DMS79 (cell line): Measurements from ENCODE around the gene ATF4.

ENCODE experiments used
- DNase-seq: peaks from one replicate; lab custom pipeline; 2025; lab: John Stamatoyannopoulos, UW

Gene ATF4

DNA sequence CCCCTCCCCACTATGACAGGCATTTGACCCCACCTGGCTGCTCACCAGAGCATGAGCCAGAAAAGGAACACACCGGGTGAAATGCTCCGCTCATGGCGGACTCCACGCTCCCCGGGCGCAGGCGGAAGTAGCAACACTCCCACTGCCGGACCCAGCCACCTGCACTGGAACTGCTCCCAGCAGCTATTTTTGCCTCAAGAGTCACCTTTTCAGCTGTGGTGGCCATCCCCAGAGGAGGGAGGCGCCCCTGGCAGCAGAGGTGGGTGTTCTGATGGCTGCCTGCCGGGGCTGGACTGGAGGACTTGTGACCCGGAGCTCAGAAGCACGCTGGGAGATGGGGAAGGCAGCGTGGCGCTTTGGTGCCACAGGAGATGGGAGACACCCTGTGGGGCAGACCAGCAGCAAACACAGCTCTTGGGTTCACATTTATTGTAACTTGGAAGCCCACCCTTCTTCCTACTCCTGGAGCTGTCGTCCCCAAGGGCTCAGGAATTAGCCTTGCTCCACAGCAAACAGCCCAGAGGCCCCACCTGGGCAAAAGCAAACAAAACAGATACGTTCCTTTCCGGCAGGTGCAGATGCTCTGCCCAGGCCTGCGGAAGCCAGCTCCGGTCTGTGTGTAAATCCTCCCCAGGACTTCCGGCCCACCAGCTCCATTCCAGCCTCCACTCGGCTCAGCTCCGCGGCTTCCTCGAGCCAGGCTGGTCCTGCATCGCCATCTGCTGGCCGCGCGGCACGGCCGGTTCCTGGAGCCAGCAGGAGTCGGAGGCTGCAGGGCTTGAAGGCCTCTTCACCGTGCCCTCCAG is 8.5 kb downstream of the ATF4 start:
- peak; percentile 77 for DNase-seq

DNA sequence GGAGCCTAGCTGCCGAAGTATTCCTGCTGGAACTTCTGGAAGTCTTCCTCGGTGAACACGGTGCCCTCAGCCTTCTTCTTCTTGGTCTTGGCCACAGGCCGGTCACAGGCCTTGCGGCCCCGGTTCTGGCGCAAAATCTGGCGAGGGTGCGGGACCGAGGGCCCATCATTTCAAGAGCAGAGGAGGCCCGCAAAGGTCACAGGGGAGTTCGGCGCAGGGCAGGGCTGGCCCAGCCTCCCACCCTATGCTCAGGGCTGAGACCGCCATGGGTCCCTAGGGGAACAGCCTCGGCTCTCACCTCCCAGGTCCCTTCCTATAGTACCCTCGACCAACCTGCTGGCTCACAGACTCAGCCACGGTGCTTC is 9.1 kb downstream of the ATF4 start:
- no peak for DNase-seq

DNA sequence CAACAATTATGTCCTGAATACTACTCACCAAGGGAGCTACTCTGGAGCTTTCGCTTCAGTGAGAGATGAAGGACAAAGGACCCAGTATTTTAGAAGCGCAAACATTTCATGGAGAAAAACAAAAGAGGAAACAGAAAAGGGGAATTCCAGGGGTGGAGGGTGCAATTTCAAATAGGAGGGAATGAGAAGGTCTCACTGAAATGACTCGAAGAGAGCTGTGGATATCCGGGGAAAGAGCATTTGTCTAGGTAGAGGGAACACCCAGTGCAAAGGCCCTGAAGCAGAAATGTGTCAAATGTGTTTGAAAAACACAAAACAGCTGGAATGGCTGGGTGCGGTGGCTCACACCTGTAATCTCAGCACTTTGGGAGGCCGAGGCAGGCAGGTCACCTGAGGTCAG is 9.8 kb downstream of the ATF4 start:
- DNase-seq, result no peak

DNA sequence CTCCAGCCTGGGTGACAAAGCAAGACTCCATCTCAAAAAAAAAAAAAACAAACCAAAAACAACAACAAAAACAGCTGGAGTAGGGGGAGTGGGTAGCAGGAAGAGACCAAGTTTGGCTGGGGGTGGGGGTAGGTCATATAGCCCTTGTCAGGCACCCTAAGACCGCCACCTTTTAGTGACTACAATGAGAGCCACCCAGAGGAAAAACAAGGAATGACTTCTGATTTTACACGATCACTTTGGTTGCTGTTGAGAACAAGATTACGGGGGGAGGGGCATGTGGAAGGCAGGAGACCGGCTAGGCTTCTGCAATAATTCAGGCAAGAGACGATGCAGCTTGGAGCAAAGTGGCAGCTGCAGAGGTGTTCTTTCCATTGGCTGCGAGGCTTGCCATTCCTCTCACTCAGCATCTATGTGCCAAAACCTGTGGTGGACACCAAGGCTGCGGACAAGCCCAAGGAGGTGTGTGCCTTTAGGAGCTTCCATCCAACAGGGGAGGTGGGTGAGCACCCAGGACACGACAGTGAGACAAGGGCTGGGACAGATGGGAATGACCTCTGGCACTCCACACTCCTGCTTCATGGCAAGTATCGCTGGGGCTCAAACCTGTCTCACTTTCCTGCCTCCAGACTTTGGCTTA is 10.4 kb downstream of the ATF4 start:
- no peak for DNase-seq

DNA sequence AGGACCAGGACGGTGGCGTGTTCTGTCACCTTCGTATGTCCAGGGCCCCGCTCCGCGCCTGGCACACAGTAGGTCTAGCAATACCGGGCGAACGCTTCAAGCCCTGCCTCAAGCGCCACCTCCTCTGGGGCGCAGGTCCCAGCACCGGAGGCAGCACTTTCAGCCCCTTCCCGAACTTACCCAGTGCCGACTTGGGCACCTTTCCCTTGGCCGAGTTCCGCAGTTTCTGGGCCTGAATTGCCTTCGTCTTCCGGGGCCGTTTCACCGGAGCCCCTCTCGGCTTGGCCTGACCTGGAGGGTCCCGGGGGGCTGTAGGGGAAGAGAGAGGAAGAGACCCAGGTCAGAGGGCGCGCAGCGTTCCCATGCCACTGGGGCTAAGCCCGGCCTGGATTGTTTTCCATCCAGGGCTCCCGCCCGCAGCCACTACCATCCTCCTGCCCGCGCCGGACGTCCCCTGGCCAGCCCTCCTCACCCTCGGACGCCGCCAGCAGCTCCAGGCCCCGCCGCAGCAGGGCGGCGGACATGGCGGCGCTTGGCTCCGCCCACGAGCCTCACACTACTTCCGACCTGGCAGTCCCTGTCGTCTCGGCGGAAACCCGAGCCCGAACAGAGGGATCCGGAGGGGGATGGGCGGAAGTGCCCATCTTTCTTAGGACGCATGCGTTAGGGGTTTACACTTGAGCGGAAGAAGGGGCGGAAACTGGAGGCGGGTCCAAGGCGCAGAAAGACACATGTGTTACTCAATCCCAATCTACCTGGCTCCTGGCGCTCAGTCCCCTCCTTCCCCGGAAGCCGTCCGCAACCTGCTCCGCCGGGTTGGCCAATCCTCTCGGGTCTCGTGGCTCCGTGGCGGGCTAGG is 12.1 kb downstream of the ATF4 start, which contains the start of gene RPS19BP1:
TSS of gene RPS19BP1 (minus strand) at position 534 of the 859 bp plus-strand sequence. CDS start at position 524, 10 bp downstream.
- DNase-seq, result peak; percentile 95

DNA sequence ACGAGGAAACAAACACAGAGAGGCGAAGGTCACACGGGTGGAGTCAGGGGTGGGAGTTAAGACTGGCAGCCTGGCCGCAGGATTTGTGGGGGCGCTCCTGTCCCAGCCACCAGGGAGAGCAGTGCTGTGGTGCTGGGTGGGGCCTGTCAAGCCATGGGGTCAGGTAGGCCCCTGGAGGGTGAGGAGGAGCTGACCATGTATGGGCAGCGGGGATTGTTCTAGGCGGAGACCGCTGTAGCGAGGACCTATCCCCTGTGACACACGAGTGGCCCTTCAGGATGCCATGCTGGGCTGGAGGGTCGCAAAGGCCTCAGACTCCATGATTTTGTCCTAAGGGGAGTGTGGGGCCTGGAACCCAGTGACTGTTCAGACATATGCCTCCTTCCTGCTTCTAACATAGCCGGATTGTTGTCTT is 13.7 kb downstream of the ATF4 start:
- no peak for DNase-seq

DNA sequence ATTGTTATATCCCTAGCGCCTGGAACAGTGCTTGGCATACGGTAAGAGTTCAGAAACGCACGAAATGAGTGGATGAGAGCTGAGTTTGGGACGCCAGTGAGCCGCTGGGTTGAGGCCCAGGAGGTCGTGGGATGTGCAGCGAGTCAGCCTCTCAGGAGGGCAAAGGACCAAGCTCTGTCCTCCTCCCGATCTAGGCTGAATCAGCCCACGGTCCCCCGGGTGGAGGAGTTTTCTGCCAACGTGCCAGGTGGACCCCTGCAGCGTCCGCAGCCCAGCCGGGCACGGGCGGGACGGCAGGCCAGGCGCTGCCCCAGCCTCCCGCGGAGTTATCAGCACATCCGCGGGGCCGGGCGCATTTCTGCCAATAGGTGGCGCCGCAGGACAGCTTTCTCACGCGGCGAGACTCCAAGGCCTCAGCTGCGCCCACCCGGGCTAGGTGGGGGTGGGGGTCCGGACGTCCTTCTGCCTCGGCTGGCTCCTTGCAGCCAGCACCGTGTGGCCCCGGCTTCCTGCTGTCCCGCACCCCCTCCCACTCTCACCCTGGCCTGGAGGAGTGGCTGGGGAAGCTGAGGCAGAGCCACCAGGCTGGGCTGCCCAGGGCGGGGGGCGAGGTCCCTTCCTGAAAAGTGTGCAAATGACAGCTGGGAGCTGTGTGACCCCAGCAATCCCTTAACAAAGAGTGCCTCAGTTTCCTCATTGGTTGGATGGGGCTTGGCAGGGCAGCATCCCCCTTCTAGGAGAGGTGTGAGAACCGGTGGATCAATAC is 14.4 kb downstream of the ATF4 start:
- peak; percentile 12 for DNase-seq

DNA sequence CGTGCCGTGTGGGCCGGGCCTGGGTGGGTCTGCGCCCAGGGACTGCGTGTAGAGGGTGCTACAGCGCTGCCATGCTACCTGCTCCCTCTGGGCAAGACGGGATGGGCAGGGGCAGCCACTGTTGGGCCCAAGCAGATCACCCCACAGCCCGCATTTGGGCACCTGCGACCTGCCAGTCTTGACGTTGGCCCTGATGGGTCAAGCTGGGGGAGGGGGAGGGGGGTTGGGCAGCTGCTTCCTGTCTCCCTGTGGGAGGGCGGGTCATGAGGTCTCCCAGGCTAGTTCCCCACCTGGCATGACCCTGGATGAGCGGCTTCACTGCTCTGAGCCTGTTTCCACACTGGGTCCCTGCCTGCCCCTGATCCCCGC is 15.0 kb downstream of the ATF4 start:
- DNase-seq, result no peak

DNA sequence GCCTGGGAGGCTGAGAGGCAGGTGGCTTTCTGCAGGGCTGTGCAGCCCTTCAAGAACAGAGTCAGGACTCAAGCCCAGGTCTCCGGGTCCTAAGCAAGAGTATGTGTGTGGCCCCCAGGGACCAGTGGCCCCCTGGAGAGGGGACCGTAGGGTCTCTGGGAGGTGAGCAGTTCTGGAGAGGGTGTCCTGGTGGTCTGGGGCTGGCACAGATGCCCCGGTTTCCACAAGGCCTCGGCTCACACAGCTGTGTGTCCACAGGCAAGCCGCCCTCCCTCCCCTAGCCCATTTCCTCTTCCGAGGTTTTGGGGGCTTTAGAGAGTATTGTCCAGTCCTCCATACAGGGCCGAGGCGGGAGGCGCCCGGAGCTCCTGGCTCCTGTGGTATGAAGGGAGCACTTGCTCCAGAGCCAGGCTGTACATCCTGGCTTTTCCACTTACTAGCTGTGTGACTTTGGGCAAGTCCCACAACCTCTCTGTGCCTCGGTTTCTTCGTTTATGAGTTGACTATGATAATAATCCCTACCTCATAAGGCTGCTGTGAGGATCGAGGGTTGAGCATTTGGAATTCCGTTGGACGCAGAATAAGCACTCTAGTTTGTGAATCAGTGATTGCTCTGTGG is 15.6 kb downstream of the ATF4 start:
- no peak for DNase-seq

DNA sequence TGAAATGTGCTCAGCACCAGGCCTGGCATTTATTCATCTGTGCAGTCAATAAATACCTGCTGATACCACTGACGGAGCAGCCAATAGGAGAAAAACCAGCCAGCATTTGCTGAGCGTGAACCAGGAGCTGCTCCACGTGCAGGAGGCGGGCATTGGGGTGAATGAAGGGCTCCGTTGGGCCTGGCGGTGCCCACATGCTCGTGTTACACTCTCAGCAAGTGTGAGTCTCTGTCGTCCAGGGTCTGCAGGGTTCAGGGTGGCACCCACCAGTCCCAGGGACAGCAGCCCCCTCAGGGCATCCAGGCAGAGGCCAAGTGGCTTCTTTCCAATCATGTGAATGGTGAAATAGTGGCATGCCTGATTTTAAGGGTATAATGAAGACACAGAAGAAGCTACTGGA is 16.3 kb downstream of the ATF4 start:
- DNase-seq, result no peak

DNA sequence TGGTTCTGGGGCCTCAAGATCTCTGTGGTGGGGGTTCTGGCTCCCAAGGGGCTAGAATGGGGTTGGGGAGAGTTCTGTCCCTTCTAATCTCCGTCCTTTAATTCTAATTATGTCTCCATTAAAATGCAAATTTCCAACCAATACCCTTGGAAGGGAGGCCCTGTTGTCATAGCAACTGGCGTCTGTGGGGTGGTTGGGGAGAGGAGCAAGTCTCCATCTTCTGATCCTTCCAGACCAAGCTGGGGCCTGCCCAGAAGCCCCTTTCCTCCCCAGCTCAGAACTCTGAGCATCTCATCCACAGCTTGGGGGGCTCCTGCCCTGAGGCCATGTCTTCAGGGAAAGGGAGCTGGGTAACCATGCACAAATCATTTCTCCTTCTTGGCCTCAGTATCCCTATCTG is 17.6 kb downstream of the ATF4 start:
- no peak for DNase-seq

DNA sequence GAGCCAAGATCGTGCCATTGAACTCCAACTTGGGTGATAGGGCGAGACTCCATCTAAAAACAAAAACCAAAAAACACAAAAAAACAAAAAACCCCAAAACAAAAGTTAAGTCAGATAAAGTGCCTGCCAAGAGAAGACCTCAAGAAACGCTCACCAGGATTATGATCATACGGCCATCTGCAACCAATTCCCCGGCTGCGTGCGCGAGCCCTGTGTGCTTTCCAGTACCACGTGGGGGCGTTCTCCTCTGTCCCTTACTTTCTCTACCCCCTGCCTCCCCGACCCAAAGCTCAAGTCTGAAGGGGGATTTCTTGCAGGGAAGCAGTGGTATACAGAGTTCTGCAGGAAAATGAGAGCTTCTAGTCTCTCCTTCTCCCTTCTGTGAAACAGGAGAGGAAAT is 22.7 kb downstream of the ATF4 start:
- DNase-seq, result no peak

DNA sequence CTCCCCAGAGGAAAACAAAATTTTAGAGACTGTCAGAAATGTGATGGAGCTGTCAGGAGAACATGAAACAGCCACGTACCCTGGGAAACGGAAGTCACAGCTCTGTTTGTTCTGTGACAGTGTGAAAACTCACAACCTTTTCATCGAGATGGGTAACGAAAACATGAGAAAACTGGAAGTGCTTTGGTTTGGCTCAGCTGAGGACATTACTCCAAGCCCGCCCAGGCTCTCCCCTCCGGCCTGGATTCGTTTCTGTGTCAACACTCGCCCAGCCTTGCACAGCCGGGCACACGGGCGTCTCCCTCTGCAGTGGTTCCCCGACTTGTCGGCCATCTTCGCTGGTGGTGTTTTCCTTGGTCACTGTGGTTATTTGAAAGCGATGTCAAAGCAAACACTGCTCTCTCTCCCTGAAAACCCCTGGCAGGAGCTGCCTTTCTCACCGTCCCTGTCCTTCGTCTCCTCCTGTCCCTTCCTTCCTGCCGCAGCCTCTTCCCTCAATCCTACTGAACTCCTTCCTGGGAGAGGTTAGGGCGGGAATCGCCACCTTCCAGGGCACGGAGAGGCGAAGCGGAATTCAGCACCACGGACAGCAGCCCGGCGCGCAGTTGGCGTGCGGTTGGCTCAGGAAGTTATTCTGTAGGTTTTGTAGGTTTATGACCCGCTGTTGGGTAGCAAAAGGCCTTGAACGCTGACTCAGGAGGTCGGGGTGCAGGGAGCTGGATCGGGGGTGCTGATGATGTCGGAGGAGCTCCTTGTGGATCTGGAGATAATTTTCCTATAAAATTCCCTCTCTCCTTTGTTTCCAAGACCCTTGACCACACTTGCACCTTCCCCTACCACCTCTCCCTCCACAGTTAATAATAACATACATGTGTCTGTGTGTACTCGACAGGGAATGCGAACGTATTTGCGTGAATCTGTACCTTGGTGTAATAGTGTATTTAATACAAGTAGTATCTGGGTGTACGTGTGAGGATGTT is 25.3 kb downstream of the ATF4 start:
- no peak for DNase-seq

DNA sequence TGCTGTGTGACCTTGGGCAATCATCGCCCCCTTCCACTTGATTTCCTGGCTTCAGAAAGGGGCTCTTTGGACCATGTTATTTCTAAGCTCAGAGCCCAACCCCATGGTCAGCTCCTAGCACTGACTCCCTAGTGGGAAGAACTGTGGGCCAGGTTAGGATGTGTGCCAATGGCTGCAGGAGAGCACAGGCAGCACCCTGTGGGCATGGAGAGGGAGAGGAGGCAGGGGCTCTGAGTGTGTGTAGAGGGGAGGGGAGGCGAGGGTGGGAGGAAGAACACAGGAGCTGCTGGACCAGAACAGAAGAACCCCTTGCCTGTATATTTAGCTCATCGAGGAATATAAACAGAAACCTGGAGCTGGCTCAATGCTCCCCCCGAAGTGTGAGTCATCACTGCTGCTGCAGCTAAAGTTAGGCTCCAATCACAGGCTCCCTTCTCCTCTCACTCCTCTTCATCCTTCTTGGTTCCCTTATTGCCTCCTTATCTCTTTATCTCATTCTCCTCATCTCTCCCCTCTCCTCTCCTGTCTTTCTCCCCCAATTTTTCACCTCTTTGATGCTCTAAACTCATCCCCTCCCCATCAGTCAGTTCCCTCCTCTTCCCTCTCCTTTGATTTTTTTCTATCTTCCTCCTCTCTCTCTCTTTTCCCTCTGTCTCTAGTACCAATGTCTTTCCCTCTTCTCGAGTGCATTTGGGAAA is 26.7 kb downstream of the ATF4 start:
- no peak for DNase-seq

DNA sequence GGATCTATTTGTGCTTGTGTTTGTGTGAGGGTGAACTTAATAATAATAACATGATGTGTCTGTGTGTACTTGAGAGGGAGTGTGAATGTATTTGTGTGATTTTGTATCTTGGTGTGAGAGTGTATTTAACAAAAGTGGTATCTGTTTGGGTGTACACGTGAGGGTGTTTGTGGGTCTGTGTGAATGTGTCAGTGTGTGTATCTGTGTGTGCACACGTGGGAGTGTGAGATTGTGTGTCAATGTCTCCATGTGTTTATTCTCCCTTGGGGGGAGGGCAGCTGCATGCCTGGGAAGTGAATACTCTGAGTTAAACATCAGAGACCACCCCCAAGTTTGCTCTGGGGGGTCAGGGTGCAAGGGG is 27.2 kb downstream of the ATF4 start:
- no peak for DNase-seq

DNA sequence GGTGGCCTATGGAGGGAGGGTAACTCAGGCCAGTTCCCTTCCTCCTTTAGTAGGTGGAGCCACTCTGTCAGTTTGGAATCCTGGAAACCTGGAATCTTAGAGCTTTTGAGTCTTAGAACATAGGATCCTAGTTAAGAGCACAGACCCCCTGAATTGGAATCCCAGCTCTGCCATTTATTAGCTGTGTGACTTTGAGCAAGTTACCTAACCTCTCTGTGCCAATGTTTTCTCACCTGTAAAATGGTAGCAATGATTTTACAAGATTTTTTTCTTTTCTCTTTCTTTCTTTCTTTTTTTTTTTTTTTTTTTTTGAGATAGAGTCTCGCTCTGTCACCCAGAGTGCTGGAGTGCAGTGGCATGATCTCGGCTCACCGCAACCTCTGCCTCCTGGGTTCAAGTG is 33.1 kb downstream of the ATF4 start:
- no peak for DNase-seq

DNA sequence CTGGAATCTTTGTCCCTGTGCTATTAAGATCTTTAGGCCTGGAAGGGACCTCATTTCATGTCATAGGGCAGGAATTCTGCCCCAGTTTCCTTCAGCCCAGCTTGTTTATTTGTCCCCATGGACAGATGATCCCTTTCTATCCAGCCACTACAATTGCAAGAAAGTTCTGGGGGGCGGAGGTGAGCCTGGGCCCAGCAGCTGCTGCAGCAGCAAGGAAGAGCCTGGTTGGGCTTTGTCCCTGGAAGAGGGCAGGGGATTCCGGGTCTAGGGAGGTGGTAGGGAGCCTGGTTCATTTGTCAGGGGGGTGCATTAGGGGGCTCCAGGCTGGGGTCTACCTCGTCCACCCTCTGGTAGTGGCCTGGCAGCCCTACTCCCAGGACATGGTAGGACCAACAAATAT is 33.8 kb downstream of the ATF4 start:
- DNase-seq, result no peak

DNA sequence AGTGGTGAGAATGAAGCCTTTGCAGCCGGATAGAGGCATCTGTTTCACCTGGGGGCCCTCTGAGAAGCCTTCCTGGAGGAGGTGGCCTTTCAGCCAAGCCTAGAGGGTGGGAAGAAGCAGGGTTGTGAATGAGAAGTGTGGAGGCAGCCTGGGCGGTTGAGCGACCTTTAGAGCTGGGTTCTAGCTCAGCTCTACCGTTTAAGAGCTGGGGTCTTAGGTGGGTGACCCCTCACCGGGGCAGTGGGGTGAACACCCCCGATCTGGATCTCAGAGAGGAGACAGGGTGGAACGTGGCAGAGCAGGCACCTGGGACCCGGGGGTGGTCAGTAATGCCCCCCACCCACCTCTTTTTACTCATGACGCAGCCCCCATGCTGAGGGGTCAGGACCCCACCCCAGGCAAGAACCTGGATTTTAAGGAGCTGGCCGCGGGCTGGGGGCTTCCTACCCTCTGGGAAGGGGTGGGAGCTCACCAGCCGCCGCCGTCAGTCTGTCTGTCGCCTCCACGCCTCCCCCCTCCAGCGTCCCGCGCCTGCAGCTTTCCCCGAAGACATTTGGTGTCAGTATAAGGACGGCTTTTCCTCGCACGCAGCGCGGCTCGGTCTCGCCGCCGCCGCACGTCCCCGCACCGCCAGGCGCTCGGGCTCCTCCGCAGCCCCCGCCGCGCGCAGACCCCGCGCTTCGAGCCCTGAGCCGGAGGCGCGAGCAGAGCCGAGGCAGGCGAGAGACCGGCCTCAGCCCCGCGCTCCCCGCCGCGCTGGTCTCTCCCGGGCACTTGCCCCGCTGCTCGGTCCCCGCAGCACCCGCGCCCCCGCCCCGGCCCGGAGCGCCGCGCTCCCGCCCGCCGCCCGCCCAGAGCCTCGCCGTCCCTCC is 36.8 kb downstream of the ATF4 start:
- DNase-seq, result no peak

DNA sequence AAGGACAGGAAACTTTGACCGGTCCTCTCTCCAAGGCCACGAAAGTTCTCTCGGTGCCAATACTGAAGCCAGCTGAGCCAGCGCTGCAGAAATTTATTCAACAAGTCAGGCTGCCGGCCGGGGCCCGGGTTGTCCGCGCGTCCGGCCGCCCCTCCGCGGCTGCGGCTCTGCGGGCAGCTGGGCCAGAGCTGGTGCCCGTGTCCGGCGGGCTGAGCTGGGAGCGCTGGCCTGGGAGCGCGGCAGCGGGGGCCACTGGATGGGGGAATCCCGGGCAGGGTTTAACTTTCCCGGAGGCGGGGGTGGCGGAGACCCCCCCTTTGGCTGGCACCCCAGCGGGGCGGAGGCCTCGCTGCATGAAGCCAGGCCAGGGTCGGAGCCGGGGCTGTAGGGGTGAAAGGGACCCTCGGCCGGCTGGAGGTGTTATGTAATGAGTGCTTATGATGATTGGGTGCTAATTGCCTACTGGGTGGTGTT is 37.9 kb downstream of the ATF4 start:
- DNase-seq, result no peak
